ENCODE results near the gene AKR1D1.

Gene AKR1D1

DNA sequence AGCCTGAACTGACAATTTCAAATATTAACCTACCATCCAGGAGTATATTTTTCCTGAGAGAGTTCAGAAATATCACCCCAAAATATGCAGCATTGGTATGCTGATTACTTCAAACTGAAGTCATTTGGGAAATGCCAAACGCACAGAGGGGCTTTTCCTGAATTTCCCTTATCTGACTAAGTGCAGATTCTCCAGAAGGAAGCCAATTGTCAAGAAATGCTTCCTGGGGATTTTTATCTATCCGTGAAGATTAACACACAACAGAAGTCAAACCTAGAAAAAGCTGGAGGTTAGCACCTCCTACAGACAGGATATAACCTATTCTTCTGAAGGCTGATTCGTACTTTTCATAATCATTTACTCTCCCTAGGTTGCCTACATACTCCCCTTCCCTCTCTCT, 91.0 kb downstream of the AKR1D1 start:
- no peak for TF ChIP-seq ELF4 (IDR thresholded peaks at IDR 0.05)
- no peak for TF ChIP-seq LEF1 (IDR thresholded peaks at IDR 0.05; ENCODE audit: borderline replicate concordance)
- TF ChIP-seq L3MBTL2 (conservative IDR thresholded peaks at IDR 0.05) = no peak
- no peak for TF ChIP-seq SUZ12 (IDR thresholded peaks at IDR 0.05)
- TF ChIP-seq TARDBP (IDR thresholded peaks at IDR 0.05) = no peak
- ChIA-PET POLR2A (no interaction called here), CTCF (interaction anchor here (0.6 kb wide), 1 partner anchor 460 kb away, joined by 3 read pairs; no protein-coding TSS in a partner anchor)
- DNase-seq (ENCODE audit: extremely low spot score) = no peak

DNA sequence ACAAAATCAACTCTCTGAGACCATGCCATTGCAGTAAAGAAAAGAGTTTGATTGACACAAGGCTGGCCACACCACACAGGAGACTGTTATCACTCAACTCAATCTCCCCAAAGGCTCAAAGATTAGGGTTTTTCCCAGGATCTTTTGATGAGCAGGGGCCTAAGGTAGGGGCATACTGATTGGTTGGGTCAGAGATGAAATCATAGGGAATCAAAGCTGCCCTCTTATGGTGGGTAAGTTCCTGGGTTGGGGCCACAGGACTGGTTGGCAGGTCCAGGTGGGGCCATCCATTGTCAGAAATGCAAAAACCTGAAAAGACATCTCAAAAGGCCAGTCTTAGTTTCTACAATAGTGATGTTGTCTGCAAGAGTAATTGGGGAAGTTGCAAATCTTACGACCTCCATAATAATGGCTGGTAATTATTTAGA, 91.6 kb downstream of the AKR1D1 start:
- TF ChIP-seq SP1 (IDR thresholded peaks at IDR 0.05) = no peak
- TF ChIP-seq, protein P1, sequence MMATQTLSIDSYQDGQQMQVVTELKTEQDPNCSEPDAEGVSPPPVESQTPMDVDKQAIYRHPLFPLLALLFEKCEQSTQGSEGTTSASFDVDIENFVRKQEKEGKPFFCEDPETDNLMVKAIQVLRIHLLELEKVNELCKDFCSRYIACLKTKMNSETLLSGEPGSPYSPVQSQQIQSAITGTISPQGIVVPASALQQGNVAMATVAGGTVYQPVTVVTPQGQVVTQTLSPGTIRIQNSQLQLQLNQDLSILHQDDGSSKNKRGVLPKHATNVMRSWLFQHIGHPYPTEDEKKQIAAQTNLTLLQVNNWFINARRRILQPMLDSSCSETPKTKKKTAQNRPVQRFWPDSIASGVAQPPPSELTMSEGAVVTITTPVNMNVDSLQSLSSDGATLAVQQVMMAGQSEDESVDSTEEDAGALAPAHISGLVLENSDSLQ (IDR thresholded peaks at IDR 0.05) = 0 out of 2 replicates have a peak, but pooled peaks have one; percentile 16
- no peak for TF ChIP-seq LEF1 (IDR thresholded peaks at IDR 0.05; ENCODE audit: borderline replicate concordance)
- no peak for DNase-seq (ENCODE audit: extremely low spot score)
- ChIA-PET CTCF (no interaction called here), POLR2A (no interaction called here)
